Measurements from ENCODE around the gene FHIT. TPM values are rescaled to one million over a fixed set of nuclear protein-coding genes. Genes with fewer than 3 reads are reported as not detected.

Gene FHIT
- total and polyA plus RNA-seq, 2 of the 4 experiments (the other 2 are of a cell fraction), result 0.07 TPM; not detected in 1

DNA sequence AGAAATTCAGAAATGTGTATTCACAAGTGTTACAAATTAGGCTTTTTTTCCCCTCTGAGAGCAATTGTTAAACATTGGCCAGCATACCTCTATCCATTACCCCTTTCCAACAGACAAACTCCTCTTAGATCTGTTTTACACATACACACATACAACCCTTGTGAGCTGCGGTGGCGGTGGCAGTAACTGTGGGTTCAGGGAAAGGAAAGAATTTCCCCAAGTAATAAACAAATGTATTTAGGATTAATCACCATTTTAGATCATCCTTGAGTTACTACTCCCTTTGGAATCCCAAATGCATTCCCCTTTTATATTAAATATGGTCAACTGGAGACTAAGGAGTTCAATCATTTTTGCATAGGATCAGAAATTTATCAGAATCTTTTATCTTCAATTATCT is 667.0 kb downstream of the FHIT start:
- Histone ChIP-seq H4K8ac (ENCODE audit: low read depth in 2 of 2, low read length in 2 of 2) (no peak overlapping the region), H2AK5ac (ENCODE audit: low read depth, low read length) (no peak overlapping the region), H4K91ac (ENCODE audit: insufficient read depth, low read depth, low read length) (no peak overlapping the region), H3K18ac (ENCODE audit: low read depth, low read length) (no peak overlapping the region; the same call in 1 of the 2 replicates), H3K4me2 (ENCODE audit: low read depth, low read length) (no peak overlapping the region; the same call in 1 of the 2 replicates), H3K4ac (ENCODE audit: low read depth, low read length) (no peak overlapping the region), H3K27ac (ENCODE audit: insufficient read depth, low read length) (no peak overlapping the region), H3K14ac (replicated peaks; ENCODE audit: low read depth, low read length) (no peak overlapping the region), H3K23ac (ENCODE audit: low read depth, low read length) (no peak overlapping the region), H3K9me1 (ENCODE audit: insufficient read depth, low read length) (no peaks in the 10 kb centered on the region), H3K56ac (ENCODE audit: extremely low read depth, insufficient read depth, low read length) (no peak overlapping the region), H2AFZ (replicated peaks; ENCODE audit: low read length, poor library complexity) (no peak overlapping the region), H3K79me1 (ENCODE audit: low read depth in 1 of 2, low read length in 2 of 2) (no peaks in the 10 kb centered on the region), H2BK20ac (ENCODE audit: low read depth, low read length) (no peak overlapping the region), H3K27me3 (ENCODE audit: control insufficient read depth, insufficient read depth, low read length) (no peaks in the 10 kb centered on the region), H3K36me3 (ENCODE audit: control insufficient read depth, insufficient read depth, low read length) (no peaks in the 10 kb centered on the region), H4K20me1 (ENCODE audit: insufficient read depth, low read length) (no peaks in the 10 kb centered on the region), H2AK9ac (replicated peaks; ENCODE audit: low read depth, low read length, poor library complexity) (no peak overlapping the region), H2BK15ac (ENCODE audit: low read depth, low read length) (no peak overlapping the region), H4K5ac (ENCODE audit: low read depth, low read length) (no peak overlapping the region), H3K9me3 (ENCODE audit: control insufficient read depth, insufficient read depth, low read length) (no peaks in the 10 kb centered on the region), H3K4me1 (ENCODE audit: control insufficient read depth, insufficient read depth, low read length) (peaks cover 4% of the 10 kb centered on the region; the same call in 1 of the 2 replicates), H3K4me3 (ENCODE audit: insufficient read depth, low read depth, low read length) (no peak overlapping the region), H3K9ac (ENCODE audit: low read depth, low read length) (no peak overlapping the region), H2BK5ac (ENCODE audit: low read depth, low read length, poor library complexity, severe bottlenecking) (no peak overlapping the region), H2BK120ac (ENCODE audit: low read depth, low read length) (peak overlapping the region; percentile 60)
- in situ Hi-C loops (cut with MboI; ENCODE audit: low sequenced_read_pairs), result no loop called here
- POLR2A ChIA-PET (ENCODE audit: unreplicated experiment), result no interaction called here
- intact Hi-C loops (cut with micrococcal nuclease), result no loop called here
- TF ChIP-seq, protein P1, sequence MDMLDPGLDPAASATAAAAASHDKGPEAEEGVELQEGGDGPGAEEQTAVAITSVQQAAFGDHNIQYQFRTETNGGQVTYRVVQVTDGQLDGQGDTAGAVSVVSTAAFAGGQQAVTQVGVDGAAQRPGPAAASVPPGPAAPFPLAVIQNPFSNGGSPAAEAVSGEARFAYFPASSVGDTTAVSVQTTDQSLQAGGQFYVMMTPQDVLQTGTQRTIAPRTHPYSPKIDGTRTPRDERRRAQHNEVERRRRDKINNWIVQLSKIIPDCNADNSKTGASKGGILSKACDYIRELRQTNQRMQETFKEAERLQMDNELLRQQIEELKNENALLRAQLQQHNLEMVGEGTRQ (IDR thresholded peaks at IDR 0.05; ENCODE audit: low read depth, low read length), result no peak
- TF ChIP-seq BHLHE40 (IDR thresholded peaks at IDR 0.05; ENCODE audit: low read depth, low read length), result peak; percentile 25; the same call in 1 of the 2 replicates
- DNase-seq (peak; percentile 76), ATAC-seq (ENCODE audit: low read depth) (peak; percentile 77)
- CTCF ChIA-PET, result no interaction called here
- no CpG with 5 or more reads among the region's 2 CpGs for WGBS, 2 experiments (ENCODE audit: extremely low coverage in 2 of 2, insufficient read length in 1 of 2)
- dilution Hi-C loops (cut with HindIII; ENCODE audit: low sequenced_read_pairs, unreplicated experiment), result no loop called here
- BruUV-seq (replicated peaks), result no TSS peak
